Lower lobe of right lung (tissue), 2 donors: ENCODE measurements around the gene PBRM1. TPM values are rescaled to one million over a fixed set of nuclear protein-coding genes. Genes with fewer than 3 reads are reported as not detected.

ENCODE experiments used
- ATAC-seq, 2 donors: fragments of 200-7000 bp; cut with Tn5 transposase; one replicate each; pipeline ENCODE4 v1.9.1; 2020 to 2022; ENCODE audit warnings: mild to moderate bottlenecking in 2 of 2, moderate library complexity in 2 of 2
- DNase-seq: peaks from one replicate; pipeline ENCODE4 v3.0.0-alpha.2; 2020
- H3K27ac ChIP-seq: fragments of 200-600 bp; one replicate; pipeline ENCODE4 v1.8.0; 2022
- H3K27me3 ChIP-seq: fragments of 200-600 bp; one replicate; pipeline ENCODE4 v1.8.0; 2022; ENCODE audit warnings: low read depth
- H3K36me3 ChIP-seq: fragments of 200-600 bp; one replicate; pipeline ENCODE4 v1.8.0; 2022; ENCODE audit warnings: mild to moderate bottlenecking
- H3K4me1 ChIP-seq: fragments of 200-600 bp; one replicate; pipeline ENCODE4 v1.8.0; 2022
- H3K4me3 ChIP-seq: fragments of 200-600 bp; one replicate; pipeline ENCODE4 v1.8.0; 2022; ENCODE audit warnings: mild to moderate bottlenecking
- H3K9me3 ChIP-seq: fragments of 200-600 bp; one replicate; pipeline ENCODE4 v1.8.0; 2022
- intact Hi-C: fragments of 100-400 bp; cut with DNase I; formaldehyde crosslinking; loops from one replicate; pipeline ENCODE4 v1.11.0; 2022
- total RNA-seq: library from RNA; stranded (reverse); fragmentation: NEBNext Ultra II Directional; extraction: Animal tissue kit (Norgen Biotek cat#: 25700); gene quantifications from one replicate; pipeline ENCODE4 v1.2.1, GENCODE V29; 2021
- TF ChIP-seq, protein P1 (sequence below): fragments of 200-600 bp; IDR thresholded peaks from one replicate; pipeline ENCODE4 v1.8.0; 2022; ENCODE audit warnings: antibody characterized with exemption, mild to moderate bottlenecking
- donor health status: DM: no; HTN: yes; CAD: no; lungs with severe emphysema.

Gene PBRM1
- total RNA-seq, 1 donor from 2014 or later: 88.3 TPM

DNA sequence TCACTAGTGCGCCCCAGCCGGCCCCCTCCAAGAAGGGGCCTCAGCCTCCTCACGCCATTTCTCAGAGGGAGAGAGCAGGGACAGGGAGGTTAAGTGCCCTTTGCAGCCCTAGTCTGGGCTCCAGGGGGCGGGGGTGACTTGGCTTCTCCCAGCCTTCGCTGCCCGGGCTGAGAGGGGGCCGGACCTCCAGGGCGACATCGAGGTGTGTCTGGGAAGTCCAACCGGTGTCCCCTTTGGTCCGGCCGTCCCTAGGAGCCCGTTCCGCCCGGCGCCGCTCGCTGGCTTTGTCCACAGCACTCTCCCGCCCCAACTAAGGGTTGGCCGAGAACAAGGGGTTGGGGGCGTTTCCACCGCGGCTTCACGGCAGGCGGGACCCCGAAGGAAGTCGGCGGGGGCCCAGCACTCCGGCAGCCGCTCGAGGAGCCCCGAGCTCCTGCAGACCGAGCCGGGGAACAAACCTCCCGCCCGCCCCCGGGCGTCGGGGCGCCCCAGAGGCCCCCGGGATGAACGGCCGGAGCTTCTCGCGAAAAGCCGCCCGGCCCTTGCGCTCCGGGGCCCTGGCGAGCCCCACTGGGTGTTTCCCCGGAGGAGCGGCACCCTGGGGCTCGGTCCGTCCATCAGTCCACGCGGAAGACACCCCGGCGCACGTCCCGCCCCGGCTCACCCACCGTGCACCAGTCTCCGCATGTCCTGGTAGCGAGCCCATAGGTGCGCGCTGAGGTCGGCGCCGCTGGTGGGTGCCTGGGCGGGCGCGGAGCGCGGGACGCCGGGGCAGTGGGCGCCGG, 152.7 kb downstream of the PBRM1 start:
- Histone ChIP-seq H3K9me3 (no peaks in the 10 kb centered on the region), H3K36me3 (peaks cover 8% of the 10 kb centered on the region), H3K27ac (peak overlapping the region; percentile 60), H3K4me1 (peaks cover 69% of the 10 kb centered on the region), H3K4me3 (peak overlapping the region; percentile 70), H3K27me3 (no peaks in the 10 kb centered on the region)
- intact Hi-C loops: no loop called here
- ATAC-seq (no peak), DNase-seq (no peak)
- TF ChIP-seq, protein P1, sequence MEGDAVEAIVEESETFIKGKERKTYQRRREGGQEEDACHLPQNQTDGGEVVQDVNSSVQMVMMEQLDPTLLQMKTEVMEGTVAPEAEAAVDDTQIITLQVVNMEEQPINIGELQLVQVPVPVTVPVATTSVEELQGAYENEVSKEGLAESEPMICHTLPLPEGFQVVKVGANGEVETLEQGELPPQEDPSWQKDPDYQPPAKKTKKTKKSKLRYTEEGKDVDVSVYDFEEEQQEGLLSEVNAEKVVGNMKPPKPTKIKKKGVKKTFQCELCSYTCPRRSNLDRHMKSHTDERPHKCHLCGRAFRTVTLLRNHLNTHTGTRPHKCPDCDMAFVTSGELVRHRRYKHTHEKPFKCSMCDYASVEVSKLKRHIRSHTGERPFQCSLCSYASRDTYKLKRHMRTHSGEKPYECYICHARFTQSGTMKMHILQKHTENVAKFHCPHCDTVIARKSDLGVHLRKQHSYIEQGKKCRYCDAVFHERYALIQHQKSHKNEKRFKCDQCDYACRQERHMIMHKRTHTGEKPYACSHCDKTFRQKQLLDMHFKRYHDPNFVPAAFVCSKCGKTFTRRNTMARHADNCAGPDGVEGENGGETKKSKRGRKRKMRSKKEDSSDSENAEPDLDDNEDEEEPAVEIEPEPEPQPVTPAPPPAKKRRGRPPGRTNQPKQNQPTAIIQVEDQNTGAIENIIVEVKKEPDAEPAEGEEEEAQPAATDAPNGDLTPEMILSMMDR: no peak

DNA sequence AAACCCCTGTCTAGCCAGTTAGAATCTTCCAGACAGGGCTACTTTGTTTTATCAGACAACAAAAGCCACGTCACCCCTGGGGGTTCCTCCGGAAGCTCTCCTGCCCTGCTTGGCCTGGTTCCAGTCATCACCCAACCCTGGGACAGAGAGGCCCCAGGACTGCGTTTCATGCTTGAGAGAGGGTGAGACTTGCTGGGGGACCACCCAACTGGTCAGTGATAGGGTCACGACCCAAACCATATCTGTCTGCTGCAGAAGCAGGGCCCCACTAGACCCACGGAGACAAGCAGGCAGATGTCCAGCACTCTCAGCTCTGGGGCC, 153.2 kb downstream of the PBRM1 start:
- Histone ChIP-seq H3K4me3 (peak overlapping the region; percentile 70), H3K27me3 (no peaks in the 10 kb centered on the region), H3K27ac (peak overlapping the region; percentile 60), H3K9me3 (no peaks in the 10 kb centered on the region), H3K4me1 (peaks cover 65% of the 10 kb centered on the region), H3K36me3 (peaks cover 13% of the 10 kb centered on the region)
- DNase-seq: no peak
- intact Hi-C loops: no loop called here
- TF ChIP-seq, protein P1: no peak
- no peak for ATAC-seq

DNA sequence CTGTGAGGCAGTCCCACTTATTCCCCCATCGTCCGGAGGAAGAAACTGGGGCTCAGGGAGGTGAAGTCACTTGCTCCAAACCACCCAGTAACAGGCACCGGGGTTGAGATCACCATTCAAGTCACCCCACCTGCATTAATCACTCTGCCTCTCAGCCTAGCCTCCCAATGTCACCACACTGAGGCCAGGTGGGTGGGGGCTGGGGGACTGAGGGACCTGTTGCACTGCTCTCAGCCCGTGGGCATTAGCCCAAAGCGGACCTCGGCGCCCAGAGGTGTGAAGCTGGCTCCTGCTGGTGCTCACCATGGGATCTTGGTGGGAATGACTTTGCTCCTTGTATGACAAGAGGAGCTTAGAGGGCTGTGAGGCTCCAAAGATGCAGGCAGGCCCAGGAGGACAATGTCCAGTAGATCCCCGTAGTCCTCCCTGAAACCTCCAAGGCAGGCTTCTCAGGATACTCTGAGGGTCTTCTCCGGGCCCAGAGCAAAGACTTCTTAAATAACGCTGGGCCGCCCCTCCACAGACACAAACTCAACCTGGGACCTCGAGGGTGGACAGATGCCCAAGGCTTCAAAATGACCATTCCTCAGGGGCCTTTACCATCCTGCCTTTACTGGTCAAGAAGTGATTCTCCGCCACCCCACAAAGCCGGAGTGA, 153.7 kb downstream of the PBRM1 start:
- H3K9me3 ChIP-seq: no peaks in the 10 kb centered on the region
- peak overlapping the region; percentile 70 for H3K4me3 ChIP-seq
- peaks cover 66% of the 10 kb centered on the region for H3K4me1 ChIP-seq
- no peak for DNase-seq
- ATAC-seq: no peak
- H3K36me3 ChIP-seq: peaks cover 13% of the 10 kb centered on the region
- TF ChIP-seq, protein P1: no peak
- intact Hi-C loops: no loop called here
- H3K27me3 ChIP-seq: no peaks in the 10 kb centered on the region
- H3K27ac ChIP-seq: peak overlapping the region; percentile 60

DNA sequence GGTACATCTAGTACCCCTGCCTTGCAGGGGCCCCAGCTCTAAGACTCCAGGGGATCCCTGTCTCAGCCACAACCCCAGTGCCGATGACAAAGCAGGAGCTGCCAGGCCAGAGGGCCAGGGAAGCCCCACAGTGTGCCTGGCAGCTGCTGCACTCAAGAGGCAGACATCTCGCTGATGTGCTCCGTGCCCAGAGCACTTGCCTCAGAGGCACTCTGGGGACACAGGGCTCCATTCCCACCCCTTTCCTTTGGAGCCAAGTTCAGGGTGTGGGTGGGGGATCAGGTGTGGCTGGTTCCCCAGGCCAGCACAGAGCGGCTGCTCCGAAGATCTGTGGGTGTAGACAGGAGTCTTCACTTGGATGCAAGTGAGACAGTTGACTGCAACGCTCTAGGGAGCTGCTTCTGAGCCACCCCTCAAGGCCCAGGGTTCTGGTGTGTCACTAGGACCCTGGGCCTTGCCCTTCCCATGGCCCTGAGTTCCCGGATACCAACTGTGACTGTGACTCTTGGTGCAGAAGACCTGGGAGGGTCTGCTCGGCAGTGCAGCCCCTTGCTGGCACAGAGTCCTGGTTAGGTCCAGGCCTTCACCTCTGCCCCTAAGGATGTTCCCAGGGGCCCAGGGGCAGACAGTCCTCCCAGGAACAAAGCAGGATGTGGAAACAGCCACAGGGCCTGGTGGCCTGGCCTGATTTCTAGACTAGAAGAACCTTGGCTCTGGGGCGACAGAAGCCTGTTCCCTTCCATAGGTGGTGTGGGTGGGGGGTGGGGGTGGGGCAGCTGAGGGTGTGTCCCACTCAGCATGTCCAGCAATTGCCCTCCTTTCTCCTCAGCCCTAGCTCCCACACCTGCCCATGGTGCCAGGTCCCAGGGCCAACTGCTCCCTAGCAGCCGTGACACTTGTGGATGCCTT, 154.5 kb downstream of the PBRM1 start:
- ATAC-seq (no peak), DNase-seq (no peak)
- H3K9me3 ChIP-seq: no peaks in the 10 kb centered on the region
- H3K27me3 ChIP-seq: no peaks in the 10 kb centered on the region
- peaks cover 13% of the 10 kb centered on the region for H3K36me3 ChIP-seq
- H3K27ac ChIP-seq: peak overlapping the region; percentile 60
- intact Hi-C loops: no loop called here
- peaks cover 74% of the 10 kb centered on the region for H3K4me1 ChIP-seq
- H3K4me3 ChIP-seq: no peak overlapping the region
- TF ChIP-seq, protein P1: no peak
